HG03439 (cell line): ENCODE measurements around the gene HLA-DQB2.
"Not testable (repeated sequence)": the region's sequence is repeated elsewhere in the genome, so short reads cannot be mapped to it uniquely, and the experiment has no call there.

Source experiments
- ATAC-seq: cut with Tn5 transposase; IDR thresholded peaks from one replicate; pipeline ENCODE4 v1.9.1; 2021; ENCODE audit warnings: mild to moderate bottlenecking, moderate library complexity; ENCODE audit not compliant: unreplicated experiment

Gene HLA-DQB2

GRCh38 chr6:32752580-32752979, 10.8 kb downstream of the HLA-DQB2 start:
- ATAC-seq, result no peak

DNA sequence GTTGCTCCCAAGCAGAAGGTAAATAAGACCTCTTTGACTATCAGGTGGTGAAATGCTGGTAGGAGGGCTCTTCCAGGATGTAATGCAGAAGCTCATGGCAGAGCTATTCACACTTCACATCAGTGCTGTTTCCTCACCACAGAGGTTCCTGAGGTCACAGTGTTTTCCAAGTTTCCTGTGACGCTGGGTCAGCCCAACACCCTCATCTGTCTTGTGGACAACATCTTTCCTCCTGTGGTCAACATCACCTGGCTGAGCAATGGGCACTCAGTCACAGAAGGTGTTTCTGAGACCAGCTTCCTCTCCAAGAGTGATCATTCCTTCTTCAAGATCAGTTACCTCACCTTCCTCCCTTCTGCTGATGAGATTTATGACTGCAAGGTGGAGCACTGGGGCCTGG, 17.7 kb downstream of the HLA-DQB2 start:
- not testable (repeated sequence) for ATAC-seq

GRCh38 chr6:32744776-32745175, 18.6 kb downstream of the HLA-DQB2 start:
- no peak for ATAC-seq

- no peak for ATAC-seq
These were observed 21.0 kb downstream of the HLA-DQB2 start for GRCh38 chr6:32742374-32742773.

DNA sequence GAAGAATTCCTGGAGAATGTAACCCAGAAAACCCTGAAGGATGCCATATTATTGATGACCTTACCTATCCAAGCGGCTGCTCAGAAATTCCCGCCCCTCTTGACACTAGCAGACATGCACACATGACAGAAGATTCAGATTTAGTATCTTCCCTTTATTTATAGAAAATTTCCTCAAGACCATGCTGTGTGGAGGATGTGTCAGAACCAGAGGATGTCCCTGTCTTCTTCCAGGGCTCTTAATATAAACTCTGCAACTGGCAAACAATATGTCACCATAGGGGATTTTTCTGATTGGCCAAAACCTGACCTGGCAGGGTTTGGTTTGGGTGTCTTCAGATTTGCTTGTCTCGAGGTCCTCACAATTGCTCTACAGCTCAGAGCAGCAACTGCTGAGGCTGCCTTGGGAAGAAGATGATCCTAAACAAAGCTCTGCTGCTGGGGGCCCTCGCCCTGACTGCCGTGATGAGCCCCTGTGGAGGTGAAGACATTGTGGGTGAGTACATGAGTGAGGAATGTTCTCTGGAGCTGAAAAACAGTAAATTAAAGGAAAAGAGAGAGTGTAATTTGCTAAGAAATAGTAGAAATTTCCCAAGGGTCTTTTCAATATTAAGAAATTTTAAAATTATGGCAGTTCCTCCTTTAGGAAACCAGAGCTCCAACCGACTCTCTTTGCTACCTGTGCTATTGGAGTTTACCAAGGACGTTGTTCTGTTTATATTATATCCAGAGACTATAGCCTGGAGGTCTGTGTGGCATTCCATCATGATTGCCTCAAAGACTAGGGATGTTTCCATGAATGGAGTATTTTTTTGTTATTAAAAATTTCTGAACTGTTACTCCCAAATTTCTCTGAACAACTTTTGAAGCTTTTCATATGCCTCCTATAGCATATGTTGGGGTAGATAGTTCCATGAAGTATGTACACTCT, 22.0 kb downstream of the HLA-DQB2 start, which contains the start of gene HLA-DQA2:
Gene HLA-DQA2 (plus strand): TSS at position 361 of the 930 bp plus-strand sequence. CDS start 53 bp downstream, at position 414.
- ATAC-seq, result no peak

GRCh38 chr6:32738126-32738525, 25.2 kb downstream of the HLA-DQB2 start:
- ATAC-seq, result no peak

GRCh38 chr6:32718879-32719278, 44.5 kb downstream of the HLA-DQB2 start:
- ATAC-seq, result no peak

DNA sequence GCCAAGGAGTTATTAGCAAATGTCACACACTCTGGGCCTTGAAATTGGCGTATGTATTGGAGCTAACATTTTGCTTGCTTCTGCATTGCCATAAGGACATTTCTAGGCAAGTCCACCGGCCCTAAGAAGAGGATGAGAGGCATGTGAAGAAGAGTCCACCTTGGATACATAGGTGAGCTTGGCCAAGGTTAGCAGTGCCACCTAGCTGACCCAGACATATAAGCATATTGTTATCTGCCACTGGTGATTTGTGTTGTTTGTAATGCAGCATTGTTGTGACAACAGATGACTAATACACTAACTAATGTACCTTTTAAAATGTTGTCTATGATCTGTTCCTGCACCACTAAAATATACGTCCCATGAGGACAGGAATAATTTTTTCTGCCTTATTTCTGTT, 46.9 kb downstream of the HLA-DQB2 start:
- no peak for ATAC-seq

- ATAC-seq, result no peak
These were observed 50.1 kb downstream of the HLA-DQB2 start for GRCh38 chr6:32713241-32713640.

GRCh38 chr6:32709625-32710024, 53.7 kb downstream of the HLA-DQB2 start:
- ATAC-seq, result no peak
